Retinal pigment epithelial cell (primary cell): ENCODE data around the gene CABP2.

Source experiments
- DNase-seq: peaks from one replicate; pipeline ENCODE4 v3.0.0-alpha.2; 2010; ENCODE audit warnings: low read depth
- H3K4me3 ChIP-seq: 2 replicates; pipeline ENCODE4 v1.5.1; 2011; ENCODE audit warnings: mild to moderate bottlenecking, low read length, control low read depth, moderate library complexity
- CTCF ChIP-seq: conservative IDR thresholded peaks from 2 replicates; pipeline ENCODE4 v1.5.1; 2011; ENCODE audit warnings: low read depth, low read length, control low read depth, inconsistent platforms

Gene CABP2

GRCh38 chr11:67538306-67538705, 15.1 kb upstream of the CABP2 start:
- H3K4me3 ChIP-seq = no peak overlapping the region
- no peak for TF ChIP-seq CTCF
- DNase-seq = no peak

- DNase-seq = no peak
- no peak for TF ChIP-seq CTCF
These were observed 12.3 kb upstream of the CABP2 start for GRCh38 chr11:67535561-67535960.

GRCh38 chr11:67534070-67534679, 10.9 kb upstream of the CABP2 start:
- TF ChIP-seq CTCF = no peak
- H3K4me3 ChIP-seq = no peak overlapping the region
- DNase-seq = no peak

More at GRCh38 chr11:67535561-67535960, 12.3 kb upstream of the CABP2 start:
- no peak overlapping the region for H3K4me3 ChIP-seq

GRCh38 chr11:67532889-67533288, 9.6 kb upstream of the CABP2 start:
- no peak for DNase-seq
- TF ChIP-seq CTCF = no peak
- no peak overlapping the region for H3K4me3 ChIP-seq

- TF ChIP-seq CTCF = no peak
- DNase-seq = no peak
- no peak overlapping the region for H3K4me3 ChIP-seq
These were observed 7.0 kb upstream of the CABP2 start for GRCh38 chr11:67530282-67530592.

- no peak for DNase-seq
- no peak for TF ChIP-seq CTCF
These were observed 5.1 kb upstream of the CABP2 start for GRCh38 chr11:67528376-67528775.

GRCh38 chr11:67525275-67525976, 2.2 kb upstream of the CABP2 start:
- no peak overlapping the region for H3K4me3 ChIP-seq
- DNase-seq = no peak
- no peak for TF ChIP-seq CTCF

More at GRCh38 chr11:67528376-67528775, 5.1 kb upstream of the CABP2 start:
- no peak overlapping the region for H3K4me3 ChIP-seq
